Measurements from ENCODE around the gene NAALADL2.

- TF ChIP-seq, protein P1, sequence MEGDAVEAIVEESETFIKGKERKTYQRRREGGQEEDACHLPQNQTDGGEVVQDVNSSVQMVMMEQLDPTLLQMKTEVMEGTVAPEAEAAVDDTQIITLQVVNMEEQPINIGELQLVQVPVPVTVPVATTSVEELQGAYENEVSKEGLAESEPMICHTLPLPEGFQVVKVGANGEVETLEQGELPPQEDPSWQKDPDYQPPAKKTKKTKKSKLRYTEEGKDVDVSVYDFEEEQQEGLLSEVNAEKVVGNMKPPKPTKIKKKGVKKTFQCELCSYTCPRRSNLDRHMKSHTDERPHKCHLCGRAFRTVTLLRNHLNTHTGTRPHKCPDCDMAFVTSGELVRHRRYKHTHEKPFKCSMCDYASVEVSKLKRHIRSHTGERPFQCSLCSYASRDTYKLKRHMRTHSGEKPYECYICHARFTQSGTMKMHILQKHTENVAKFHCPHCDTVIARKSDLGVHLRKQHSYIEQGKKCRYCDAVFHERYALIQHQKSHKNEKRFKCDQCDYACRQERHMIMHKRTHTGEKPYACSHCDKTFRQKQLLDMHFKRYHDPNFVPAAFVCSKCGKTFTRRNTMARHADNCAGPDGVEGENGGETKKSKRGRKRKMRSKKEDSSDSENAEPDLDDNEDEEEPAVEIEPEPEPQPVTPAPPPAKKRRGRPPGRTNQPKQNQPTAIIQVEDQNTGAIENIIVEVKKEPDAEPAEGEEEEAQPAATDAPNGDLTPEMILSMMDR (IDR thresholded peaks at IDR 0.05; ENCODE audit: extremely low read depth in 1 of 2, insufficient read depth in 1 of 2, low read depth in 1 of 2, low read length in 2 of 2): no peak
- TF ChIP-seq POLR2A (IDR thresholded peaks at IDR 0.05; ENCODE audit: low read depth, low read length): no peak
- TF ChIP-seq GATA2 (IDR thresholded peaks at IDR 0.05; ENCODE audit: insufficient read depth, insufficient read length, low read depth, low read length): no peak
- TF ChIP-seq POLR2AphosphoS5 (IDR thresholded peaks at IDR 0.05; ENCODE audit: insufficient read depth, low read depth, low read length): no peak
- no peak for TF ChIP-seq FOS (IDR thresholded peaks at IDR 0.05; ENCODE audit: borderline replicate concordance, insufficient read depth, low read length)
Measured at GRCh38 chr3:175187586-175187985, 328.5 kb downstream of the NAALADL2 start.

All from endothelial cell of umbilical vein (primary cell).